ENCODE measurements around the gene STEAP4.
"Not testable (repeated sequence)": the region's sequence is repeated elsewhere in the genome, so short reads cannot be mapped to it uniquely, and the experiment has no call there.

Gene STEAP4

GRCh38 chr7:88300401-88300945 is 6.2 kb downstream of the STEAP4 start:
- Mint-ChIP-seq H3K27ac (no peak overlapping the region), H3K4me3 (no peak overlapping the region), H3K4me1 (no peaks in the 10 kb centered on the region), H3K27me3 (peaks cover 26% of the 10 kb centered on the region), H3K9me3 (no peaks in the 10 kb centered on the region)
- no peak for DNase-seq
- ATAC-seq = no peak

DNA sequence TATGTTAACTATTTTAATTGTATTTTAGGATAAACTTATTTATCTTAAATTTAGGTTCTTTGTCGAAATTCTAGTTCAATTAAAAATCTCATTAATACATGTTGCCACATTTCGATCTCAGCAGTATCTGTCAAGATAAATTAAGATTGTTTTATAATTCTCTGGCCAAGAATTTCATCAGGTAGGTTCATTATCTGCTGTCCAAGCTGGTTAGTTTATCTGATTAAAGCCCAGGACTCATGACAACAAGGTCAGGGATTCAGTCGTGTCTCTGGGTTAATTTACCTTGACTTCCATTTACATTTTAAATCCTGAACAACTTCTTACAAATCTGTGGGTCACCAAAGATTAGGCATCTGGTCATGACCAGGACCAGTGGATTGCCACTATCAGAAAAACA is 7.6 kb downstream of the STEAP4 start:
- Mint-ChIP-seq H3K4me3 (no peak overlapping the region), H3K27me3 (peaks cover 27% of the 10 kb centered on the region), H3K9me3 (no peaks in the 10 kb centered on the region), H3K27ac (no peak overlapping the region), H3K4me1 (no peaks in the 10 kb centered on the region)
- DNase-seq (no peak), ATAC-seq (no peak)

DNA sequence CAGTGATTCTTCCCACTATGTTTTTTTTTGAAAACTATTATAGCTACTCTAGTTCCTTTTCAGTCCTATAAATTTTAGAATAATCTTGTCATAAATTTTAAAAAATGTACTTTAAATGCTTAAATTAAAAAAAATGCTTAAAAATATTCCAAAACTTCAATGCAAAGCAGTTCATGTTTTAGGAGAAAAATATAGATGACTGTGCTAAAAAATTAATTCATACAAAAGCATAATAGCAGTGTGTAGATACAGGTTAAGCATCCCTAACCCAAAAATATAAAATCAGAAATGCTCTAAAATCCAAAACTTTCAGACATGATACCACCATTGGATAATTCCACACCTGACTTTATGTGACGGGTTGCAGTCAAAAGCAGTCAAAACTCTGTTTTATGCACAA is 12.8 kb downstream of the STEAP4 start:
- no peak for ATAC-seq
- Mint-ChIP-seq H3K27me3 (peaks cover 5% of the 10 kb centered on the region), H3K4me3 (no peak overlapping the region), H3K9me3 (no peaks in the 10 kb centered on the region), H3K4me1 (no peaks in the 10 kb centered on the region), H3K27ac (no peak overlapping the region)
- no peak for DNase-seq

DNA sequence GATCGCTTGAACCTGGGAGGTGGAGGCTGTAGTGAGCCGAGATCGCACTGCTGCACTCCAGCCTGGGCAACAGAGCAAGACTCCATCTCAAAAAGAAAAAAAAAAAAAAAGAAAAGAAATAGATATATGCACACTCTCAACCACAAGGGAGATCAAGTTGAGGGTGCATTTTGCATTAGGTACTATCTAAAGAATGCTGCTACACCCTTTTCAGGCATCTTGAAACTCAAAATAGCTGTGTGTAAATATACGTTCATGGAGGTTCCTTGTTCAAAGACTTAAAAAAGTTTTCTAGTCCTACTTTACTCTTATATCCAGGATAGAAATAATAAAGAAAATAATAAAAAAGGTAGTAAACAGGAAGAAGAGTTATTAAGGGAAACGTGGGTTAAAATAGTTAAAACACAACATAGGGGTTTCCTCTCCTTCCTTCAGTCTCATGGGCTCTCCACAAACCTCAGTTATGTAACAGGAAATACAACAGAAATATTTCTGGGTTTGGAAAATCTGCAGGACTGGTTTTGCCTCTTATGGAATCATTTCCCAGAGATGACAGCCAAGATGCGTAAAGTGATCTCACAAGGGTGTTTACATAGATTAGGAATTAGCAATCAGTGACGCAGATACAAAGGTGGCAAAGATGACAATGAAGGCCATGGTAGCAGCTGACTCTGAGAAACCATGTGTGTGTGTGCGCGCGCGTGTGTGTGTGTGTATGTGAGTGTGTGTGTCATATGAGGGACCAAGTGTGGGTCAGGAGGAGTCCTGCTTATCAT is 15.1 kb downstream of the STEAP4 start:
- H3K27ac Mint-ChIP-seq = no peak overlapping the region
- DNase-seq = no peak
- H3K4me1 Mint-ChIP-seq = no peaks in the 10 kb centered on the region
- ATAC-seq = no peak
- peaks cover 5% of the 10 kb centered on the region for H3K27me3 Mint-ChIP-seq
- H3K9me3 Mint-ChIP-seq = peaks cover 0 to 3% of the 10 kb centered on the region in 2 donors
- no peak overlapping the region for H3K4me3 Mint-ChIP-seq

DNA sequence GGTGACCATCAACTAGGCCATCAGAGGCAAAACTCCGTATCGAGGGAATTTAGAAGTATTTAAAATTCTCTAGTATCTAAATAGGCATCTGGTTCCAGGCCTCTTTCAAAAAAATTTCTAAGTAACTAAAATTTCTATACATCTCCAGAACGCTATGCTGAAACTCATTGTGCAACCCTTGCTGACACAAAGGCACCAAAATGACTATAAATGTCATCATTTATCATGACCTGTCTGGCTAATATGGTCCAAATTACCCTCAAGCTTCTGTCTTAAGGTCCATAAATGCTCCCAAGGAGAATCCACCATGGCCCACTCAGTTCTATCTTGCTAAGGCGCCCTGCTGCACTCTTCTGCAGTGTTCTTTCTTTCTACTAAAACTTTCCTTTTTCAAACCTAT is 16.2 kb downstream of the STEAP4 start:
- Mint-ChIP-seq H3K9me3 (peaks cover 0 to 4% of the 10 kb centered on the region in 2 donors), H3K4me1 (no peaks in the 10 kb centered on the region), H3K4me3 (no peak overlapping the region), H3K27ac (no peak overlapping the region), H3K27me3 (peaks cover 2% of the 10 kb centered on the region)
- ATAC-seq = no peak
- DNase-seq = no peak

DNA sequence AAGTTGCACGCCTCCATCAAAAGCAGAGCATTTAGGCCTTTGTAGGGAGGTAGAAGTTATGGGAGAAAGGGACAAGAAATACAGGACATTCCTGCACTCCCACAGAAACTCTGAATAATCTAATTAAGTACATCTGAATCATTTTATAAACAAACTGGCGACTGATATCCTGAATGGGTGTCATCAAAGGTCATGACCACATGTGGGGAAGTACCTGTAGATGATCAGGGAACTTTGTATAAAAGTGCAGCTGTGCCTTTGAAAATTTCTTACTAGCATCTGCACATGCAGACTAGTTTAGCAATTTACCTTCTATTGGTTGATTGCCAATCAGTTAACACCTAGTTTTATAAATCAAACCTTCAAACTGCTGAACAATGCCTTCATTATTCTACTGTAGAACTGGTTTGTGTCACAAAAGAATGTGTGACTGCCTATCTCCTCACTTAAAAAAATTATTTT is 17.1 kb downstream of the STEAP4 start:
- ATAC-seq = no peak
- Mint-ChIP-seq H3K4me1 (no peaks in the 10 kb centered on the region), H3K27ac (no peak overlapping the region), H3K27me3 (no peaks in the 10 kb centered on the region), H3K4me3 (no peak overlapping the region), H3K9me3 (peaks cover 0 to 4% of the 10 kb centered on the region in 2 donors)
- no peak for DNase-seq

- DNase-seq (no peak), ATAC-seq (no peak)
- Mint-ChIP-seq H3K4me1 (no peaks in the 10 kb centered on the region), H3K27me3 (peaks cover 6% of the 10 kb centered on the region), H3K4me3 (no peak overlapping the region), H3K9me3 (peaks cover 0 to 3% of the 10 kb centered on the region in 2 donors), H3K27ac (no peak overlapping the region)
These were observed 24.9 kb downstream of the STEAP4 start for GRCh38 chr7:88281749-88282148.

- no peak overlapping the region for H3K4me3 Mint-ChIP-seq
- DNase-seq (no peak), ATAC-seq (no peak)
- H3K27ac Mint-ChIP-seq = no peak overlapping the region
- no peaks in the 10 kb centered on the region for H3K4me1 Mint-ChIP-seq
- H3K27me3 Mint-ChIP-seq = peaks cover 16% of the 10 kb centered on the region
- H3K9me3 Mint-ChIP-seq = no peaks in the 10 kb centered on the region
These were observed 25.9 kb downstream of the STEAP4 start for GRCh38 chr7:88280801-88281200.

DNA sequence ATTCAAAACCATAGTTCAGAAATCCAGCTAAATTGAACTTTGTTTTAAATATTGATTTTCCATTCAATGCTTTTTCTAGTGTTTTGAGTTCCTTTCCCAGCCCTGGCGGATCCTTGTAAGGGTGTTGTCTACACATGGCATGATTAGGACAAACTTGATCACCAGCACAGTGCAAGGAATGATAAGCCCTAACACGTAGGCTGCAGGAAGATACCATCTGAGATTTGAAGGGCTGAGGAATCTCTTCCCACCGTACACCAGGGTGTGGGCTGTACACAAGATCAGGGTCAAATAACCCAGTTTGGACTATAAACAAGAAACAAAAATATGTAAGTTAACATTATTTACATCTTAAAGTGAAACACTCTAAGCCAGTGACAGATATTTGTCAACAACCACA is 27.4 kb downstream of the STEAP4 start:
- Mint-ChIP-seq H3K4me1 (no peaks in the 10 kb centered on the region), H3K27ac (no peak overlapping the region), H3K9me3 (no peaks in the 10 kb centered on the region), H3K4me3 (no peak overlapping the region), H3K27me3 (peaks cover 18% of the 10 kb centered on the region)
- ATAC-seq (no peak), DNase-seq (no peak)

- Mint-ChIP-seq H3K27ac (no peak overlapping the region), H3K27me3 (peaks cover 18% of the 10 kb centered on the region), H3K9me3 (no peaks in the 10 kb centered on the region), H3K4me3 (no peak overlapping the region), H3K4me1 (no peaks in the 10 kb centered on the region)
- ATAC-seq = no peak
- no peak for DNase-seq
These were observed 27.8 kb downstream of the STEAP4 start for GRCh38 chr7:88278881-88279280.

GRCh38 chr7:88276605-88277153 is 30.0 kb downstream of the STEAP4 start:
- Mint-ChIP-seq H3K4me1 (no peaks in the 10 kb centered on the region), H3K27me3 (peaks cover 18% of the 10 kb centered on the region), H3K9me3 (no peaks in the 10 kb centered on the region), H3K4me3 (no peak overlapping the region), H3K27ac (no peak overlapping the region)
- no peak for ATAC-seq
- DNase-seq = no peak

DNA sequence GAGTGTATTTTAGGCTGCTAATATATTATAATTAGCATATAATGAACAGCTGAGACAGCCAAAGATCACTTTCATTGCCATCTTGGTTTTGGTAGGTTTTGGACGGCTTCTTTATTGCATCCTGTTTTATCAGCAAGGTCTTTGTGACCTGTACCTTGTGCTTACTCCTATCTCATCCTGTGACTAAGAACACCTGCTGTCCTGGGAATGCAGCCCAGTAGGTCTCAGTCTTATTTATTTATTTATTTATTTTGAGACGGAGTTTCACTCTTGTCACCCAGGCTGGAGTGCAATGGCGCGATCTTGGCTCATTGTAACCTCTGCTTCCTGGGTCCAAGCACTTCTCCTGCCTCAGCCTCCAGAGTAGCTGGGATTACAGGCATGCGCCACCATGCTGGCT is 31.8 kb downstream of the STEAP4 start:
- H3K4me1 Mint-ChIP-seq, H3K9me3 Mint-ChIP-seq, H3K27ac Mint-ChIP-seq, ATAC-seq, DNase-seq, H3K4me3 Mint-ChIP-seq: not testable (repeated sequence)
- H3K27me3 Mint-ChIP-seq = peaks cover 18% of the 10 kb centered on the region

GRCh38 chr7:88269586-88269985 is 37.1 kb downstream of the STEAP4 start:
- ATAC-seq (no peak), DNase-seq (no peak)
- H3K4me1 Mint-ChIP-seq = no peaks in the 10 kb centered on the region
- H3K4me3 Mint-ChIP-seq = no peak overlapping the region
- no peaks in the 10 kb centered on the region for H3K27me3 Mint-ChIP-seq
- H3K27ac Mint-ChIP-seq = no peak overlapping the region
- H3K9me3 Mint-ChIP-seq = no peaks in the 10 kb centered on the region

DNA sequence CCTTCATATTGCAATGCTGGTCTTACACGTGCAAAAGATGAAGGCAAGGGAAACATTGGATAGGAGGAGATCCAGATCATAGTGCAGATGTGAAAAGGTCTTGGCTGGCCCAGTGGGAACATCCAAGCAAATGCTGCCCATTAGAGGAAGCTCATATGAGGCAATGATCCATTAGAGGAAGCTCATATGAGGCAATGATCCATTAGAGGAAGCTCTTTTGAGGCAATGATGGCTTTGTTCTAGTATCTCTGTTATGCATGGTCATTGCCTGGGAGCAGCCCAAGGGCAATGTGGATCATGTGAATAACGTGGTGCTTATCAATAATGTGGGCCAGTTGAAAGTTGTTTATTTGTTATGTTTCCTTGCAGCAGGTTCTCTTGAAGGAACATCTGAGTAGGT is 37.8 kb downstream of the STEAP4 start:
- H3K4me3 Mint-ChIP-seq = no peak overlapping the region
- ATAC-seq = no peak
- no peak overlapping the region for H3K27ac Mint-ChIP-seq
- no peaks in the 10 kb centered on the region for H3K27me3 Mint-ChIP-seq
- no peak for DNase-seq
- no peaks in the 10 kb centered on the region for H3K9me3 Mint-ChIP-seq
- no peaks in the 10 kb centered on the region for H3K4me1 Mint-ChIP-seq

DNA sequence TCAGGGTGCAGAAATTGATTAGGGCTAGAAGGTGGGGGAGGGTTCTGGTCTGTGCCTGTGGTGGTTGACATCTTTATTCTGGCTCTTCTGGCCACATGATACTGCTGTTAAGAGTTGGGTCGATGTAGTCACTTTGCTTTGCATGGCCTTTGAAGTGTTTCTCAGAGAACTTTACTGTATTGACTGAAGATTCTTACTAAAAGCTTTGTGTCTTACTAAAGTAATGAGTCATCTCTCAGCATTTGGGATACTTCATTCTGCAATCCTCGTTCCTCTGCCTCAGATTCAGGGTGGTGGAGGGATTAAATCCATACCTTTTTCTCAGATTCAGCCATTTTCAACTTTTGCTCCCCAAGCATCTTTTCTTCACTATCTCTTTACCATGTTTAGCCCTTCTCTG is 38.6 kb downstream of the STEAP4 start:
- Mint-ChIP-seq H3K4me3 (no peak overlapping the region), H3K27ac (no peak overlapping the region), H3K9me3 (no peaks in the 10 kb centered on the region), H3K27me3 (no peaks in the 10 kb centered on the region), H3K4me1 (no peaks in the 10 kb centered on the region)
- DNase-seq (no peak), ATAC-seq (no peak)

GRCh38 chr7:88267421-88267820 is 39.3 kb downstream of the STEAP4 start:
- H3K27ac Mint-ChIP-seq = no peak overlapping the region
- H3K4me1 Mint-ChIP-seq = no peaks in the 10 kb centered on the region

More at GRCh38 chr7:88267421-88267820, 39.3 kb downstream of the STEAP4 start:
- H3K27me3 Mint-ChIP-seq = no peaks in the 10 kb centered on the region
- ATAC-seq (no peak), DNase-seq (no peak)
- H3K4me3 Mint-ChIP-seq = no peak overlapping the region
- H3K9me3 Mint-ChIP-seq = no peaks in the 10 kb centered on the region
